Measurements from ENCODE around the gene ZNF80.

ZNF80 gene

GRCh38 chr3:114213292-114213626 is 24.1 kb downstream of the ZNF80 start:
- Histone ChIP-seq H4K20me1 (ENCODE audit: insufficient read depth, low read length) (no peaks in the 10 kb centered on the region), H3K79me2 (ENCODE audit: insufficient read depth, low read length) (no peaks in the 10 kb centered on the region), H3K4me3 (ENCODE audit: low read depth in 1 of 2, low read length in 2 of 2) (peak overlapping the region in 1 of 2 experiments; percentile 58; a peak in 2 of 4 replicates), H3K9ac (ENCODE audit: low read depth, low read length) (peak overlapping the region; percentile 52; the same call in 1 of the 2 replicates), H2AFZ (ENCODE audit: low read depth, low read length) (peak overlapping the region; percentile 66), H3K27me3 (ENCODE audit: insufficient read depth, low read length, poor library complexity) (no peaks in the 10 kb centered on the region), H3K9me3 (ENCODE audit: insufficient read depth, low read length, severe bottlenecking) (no peaks in the 10 kb centered on the region), H3K4me1 (ENCODE audit: insufficient read depth, low read length) (peaks cover 25% of the 10 kb centered on the region), H3K4me2 (ENCODE audit: insufficient read depth, low read length) (peak overlapping the region; percentile 70), H3K36me3 (ENCODE audit: insufficient read depth, low read length) (no peaks in the 10 kb centered on the region), H3K27ac (ENCODE audit: low read length) (peak overlapping the region; percentile 74)
- DNase-seq = no peak
- TF ChIP-seq EZH2 (IDR thresholded peaks at IDR 0.05; ENCODE audit: borderline replicate concordance, low read depth, low read length, severe bottlenecking) = no peak
- no peak for TF ChIP-seq CTCF (IDR thresholded peaks at IDR 0.05; ENCODE audit: borderline replicate concordance, extremely low read depth, low read length, poor library complexity, severe bottlenecking)
- ATAC-seq (ENCODE audit: insufficient read depth, low read depth) = no peak

GRCh38 chr3:114212646-114213045 is 24.7 kb downstream of the ZNF80 start:
- H2AFZ ChIP-seq (ENCODE audit: low read depth, low read length) = no peak overlapping the region
- H3K79me2 ChIP-seq (ENCODE audit: insufficient read depth, low read length) = no peaks in the 10 kb centered on the region
- H3K4me3 ChIP-seq (ENCODE audit: low read depth in 1 of 2, low read length in 2 of 2) = no peak overlapping the region
- H3K27me3 ChIP-seq (ENCODE audit: insufficient read depth, low read length, poor library complexity) = peaks cover 2% of the 10 kb centered on the region
- H4K20me1 ChIP-seq (ENCODE audit: insufficient read depth, low read length) = no peaks in the 10 kb centered on the region
- DNase-seq (no peak), ATAC-seq (ENCODE audit: insufficient read depth, low read depth) (no peak)
- no peak overlapping the region for H3K27ac ChIP-seq (ENCODE audit: low read length)
- H3K36me3 ChIP-seq (ENCODE audit: insufficient read depth, low read length) = no peaks in the 10 kb centered on the region
- no peaks in the 10 kb centered on the region for H3K9me3 ChIP-seq (ENCODE audit: insufficient read depth, low read length, severe bottlenecking)
- no peak overlapping the region for H3K9ac ChIP-seq (ENCODE audit: low read depth, low read length)
- H3K4me2 ChIP-seq (ENCODE audit: insufficient read depth, low read length) = no peak overlapping the region
- H3K4me1 ChIP-seq (ENCODE audit: insufficient read depth, low read length) = peaks cover 25% of the 10 kb centered on the region
- TF ChIP-seq CTCF (IDR thresholded peaks at IDR 0.05; ENCODE audit: borderline replicate concordance, extremely low read depth, low read length, poor library complexity, severe bottlenecking) (no peak), EZH2 (IDR thresholded peaks at IDR 0.05; ENCODE audit: borderline replicate concordance, low read depth, low read length, severe bottlenecking) (no peak)

- Histone ChIP-seq H3K36me3 (ENCODE audit: insufficient read depth, low read length) (no peaks in the 10 kb centered on the region), H4K20me1 (ENCODE audit: insufficient read depth, low read length) (no peaks in the 10 kb centered on the region), H3K79me2 (ENCODE audit: insufficient read depth, low read length) (no peaks in the 10 kb centered on the region), H3K4me1 (ENCODE audit: insufficient read depth, low read length) (no peaks in the 10 kb centered on the region), H3K4me2 (ENCODE audit: insufficient read depth, low read length) (no peak overlapping the region), H3K9me3 (ENCODE audit: insufficient read depth, low read length, severe bottlenecking) (no peaks in the 10 kb centered on the region), H3K9ac (ENCODE audit: low read depth, low read length) (no peak overlapping the region), H2AFZ (ENCODE audit: low read depth, low read length) (no peak overlapping the region), H3K27me3 (ENCODE audit: insufficient read depth, low read length, poor library complexity) (peaks cover 17% of the 10 kb centered on the region), H3K27ac (ENCODE audit: low read length) (no peak overlapping the region), H3K4me3 (ENCODE audit: low read depth in 1 of 2, low read length in 2 of 2) (no peak overlapping the region)
- no peak for TF ChIP-seq CTCF (IDR thresholded peaks at IDR 0.05; ENCODE audit: borderline replicate concordance, extremely low read depth, low read length, poor library complexity, severe bottlenecking)
- no peak for TF ChIP-seq EZH2 (IDR thresholded peaks at IDR 0.05; ENCODE audit: borderline replicate concordance, low read depth, low read length, severe bottlenecking)
- DNase-seq (no peak), ATAC-seq (ENCODE audit: insufficient read depth, low read depth) (no peak)
Observed at GRCh38 chr3:114207768-114208167, 29.6 kb downstream of the ZNF80 start.

- no peak overlapping the region for H3K4me2 ChIP-seq (ENCODE audit: insufficient read depth, low read length)
- H3K79me2 ChIP-seq (ENCODE audit: insufficient read depth, low read length) = no peaks in the 10 kb centered on the region
- no peaks in the 10 kb centered on the region for H4K20me1 ChIP-seq (ENCODE audit: insufficient read depth, low read length)
- no peak overlapping the region for H3K9ac ChIP-seq (ENCODE audit: low read depth, low read length)
- no peak for ATAC-seq (ENCODE audit: insufficient read depth, low read depth)
- peaks cover 17% of the 10 kb centered on the region for H3K27me3 ChIP-seq (ENCODE audit: insufficient read depth, low read length, poor library complexity)
- H3K36me3 ChIP-seq (ENCODE audit: insufficient read depth, low read length) = no peaks in the 10 kb centered on the region
- H2AFZ ChIP-seq (ENCODE audit: low read depth, low read length) = no peak overlapping the region
- H3K4me3 ChIP-seq (ENCODE audit: low read depth in 1 of 2, low read length in 2 of 2) = no peak overlapping the region
- TF ChIP-seq CTCF (IDR thresholded peaks at IDR 0.05; ENCODE audit: borderline replicate concordance, extremely low read depth, low read length, poor library complexity, severe bottlenecking) = no peak
- no peak for TF ChIP-seq EZH2 (IDR thresholded peaks at IDR 0.05; ENCODE audit: borderline replicate concordance, low read depth, low read length, severe bottlenecking)
- H3K27ac ChIP-seq (ENCODE audit: low read length) = no peak overlapping the region
- H3K4me1 ChIP-seq (ENCODE audit: insufficient read depth, low read length) = no peaks in the 10 kb centered on the region
- no peak for DNase-seq
- no peaks in the 10 kb centered on the region for H3K9me3 ChIP-seq (ENCODE audit: insufficient read depth, low read length, severe bottlenecking)
Observed at GRCh38 chr3:114206342-114206741, 31.0 kb downstream of the ZNF80 start.

Data from DND-41 (cell line).